Transverse colon (tissue), 4 donors: Measurements from ENCODE around the gene CCBE1. TPM values are rescaled to one million over a fixed set of nuclear protein-coding genes. Genes with fewer than 3 reads are reported as not detected.
A peak's percentile ranks its signal among the peaks of the same experiment; 100 is the strongest.

Experiments used
- DNase-seq: peaks from one replicate; pipeline ENCODE4 v3.0.0-alpha.2; 2019
- H3K27ac ChIP-seq, 4 donors: fragments of 200-600 bp; sonication (generic); 2 replicates each; pipeline ENCODE4 v1.5.1; 2016 to 2018; ENCODE audit warnings: inconsistent platforms in 4 of 4
- H3K27me3 ChIP-seq: fragments of 200-600 bp; sonication (generic); 2 replicates; pipeline ENCODE4 v1.5.1; 2017; ENCODE audit warnings: inconsistent platforms
- H3K36me3 ChIP-seq, 4 donors: fragments of 200-600 bp; sonication (generic); 2 replicates each; pipeline ENCODE4 v1.5.1; 2017 to 2019; ENCODE audit warnings: inconsistent platforms in 4 of 4
- H3K4me1 ChIP-seq, 4 donors: fragments of 200-600 bp; sonication (generic); 2 replicates each; pipeline ENCODE4 v1.5.1; 2017 to 2020; ENCODE audit warnings: inconsistent platforms in 4 of 4
- H3K4me3 ChIP-seq, 4 donors: fragments of 200-600 bp; sonication (generic); 1 replicate in 1 of 4; 2 replicates in 3 of 4; pipeline versions ENCODE4 v1.5.1 to v1.6.1; 2017 to 2019; ENCODE audit warnings: inconsistent platforms in 4 of 4
- H3K9me3 ChIP-seq, 2 donors: fragments of 200-600 bp; sonication (generic); 2 replicates each; pipeline ENCODE4 v1.5.1; 2017 to 2019; ENCODE audit warnings: inconsistent platforms in 2 of 2
- EP300 ChIP-seq: sonication (generic); formaldehyde crosslinking; IDR thresholded peaks from one replicate; pipeline ENCODE4 v1.6.1; 2017; ENCODE audit warnings: antibody characterized with exemption, low read depth
- POLR2A ChIP-seq: fragments of 450-650 bp; IDR thresholded peaks from one replicate; pipeline ENCODE4 v1.6.1; 2016; ENCODE audit warnings: antibody characterized with exemption, mild to moderate bottlenecking, moderate library complexity
- POLR2AphosphoS5 ChIP-seq, 3 donors: sonication (generic); formaldehyde crosslinking; IDR thresholded peaks; one replicate each; pipeline ENCODE4 v1.6.1; 2016; ENCODE audit warnings: antibody characterized with exemption in 3 of 3
- WGBS, 2 donors: methylation state at CpG; one replicate each; pipeline ENCODE4 v1.1.5; 2018; ENCODE audit warnings: low coverage in 1 of 2; 5-methylcytosine and 5-hydroxymethylcytosine counted together
- in situ Hi-C, 4 donors: fragments of 200-750 bp; cut with MboI; loops; one replicate each; pipeline versions ENCODE4 v1.15.0 to v1.15.1; 2017; ENCODE audit warnings: low sequenced_read_pairs in 3 of 4, low pct_ligation_motif_present in 1 of 4, low pct_unique_long_range_greater_than_20kb in 1 of 4
- intact Hi-C: fragments of 100-400 bp; cut with DNase I; formaldehyde crosslinking; loops from one replicate; pipeline ENCODE4 v1.15.1; 2023; ENCODE audit warnings: low total_unique reads
- total RNA-seq, 4 donors: library from RNA; depleted of rRNA; stranded (reverse); fragments of >200 nt; gene quantifications; one replicate each; pipeline ENCODE4 v1.1.0, GENCODE V29; 2016
- TF ChIP-seq, protein P1 (sequence below), 5 experiments: fragments of 200-600 bp in 3 of 5; fragments of 450-650 bp in 2 of 5; sonication (generic) in 3 of 5; IDR thresholded peaks; 1 replicate in 2 of 5; 2 replicates in 3 of 5; pipeline ENCODE4 v1.5.1; 2016 to 2017; ENCODE audit warnings: antibody characterized with exemption in 5 of 5, inconsistent platforms in 3 of 5, mild to moderate bottlenecking in 2 of 5, moderate library complexity in 1 of 5

CCBE1 gene
- total RNA-seq, 4 donors from 2014 or later = 6.1 to 43.0 (median 15.7) TPM

DNA sequence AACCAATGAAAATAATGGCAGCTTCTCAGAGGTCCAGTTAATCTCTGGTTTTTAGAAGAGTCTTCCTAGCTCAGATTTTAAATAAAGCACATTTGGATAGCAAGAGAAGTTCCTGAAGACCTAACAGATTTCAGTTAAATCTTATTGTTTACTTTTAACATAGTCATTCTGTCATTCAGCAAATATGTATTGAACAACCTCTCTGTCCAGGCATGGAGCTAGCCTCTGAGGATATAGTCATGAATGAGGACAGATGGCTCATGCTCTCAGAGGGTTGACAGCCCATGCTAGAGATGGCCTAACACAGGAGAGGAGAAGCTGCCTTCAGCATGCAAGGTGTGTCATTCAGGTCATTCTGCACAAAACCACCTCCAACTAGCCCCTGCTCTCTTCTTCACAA, 6.2 kb downstream of the CCBE1 start:
- intact Hi-C loops (loop anchor here (10.0 kb wide), 2 partner anchors 56 to 226 kb away; no protein-coding TSS in a partner anchor), in situ Hi-C loops (no loop called here)
- no peak for TF ChIP-seq POLR2A
- no peak for TF ChIP-seq EP300
- TF ChIP-seq, protein P1, sequence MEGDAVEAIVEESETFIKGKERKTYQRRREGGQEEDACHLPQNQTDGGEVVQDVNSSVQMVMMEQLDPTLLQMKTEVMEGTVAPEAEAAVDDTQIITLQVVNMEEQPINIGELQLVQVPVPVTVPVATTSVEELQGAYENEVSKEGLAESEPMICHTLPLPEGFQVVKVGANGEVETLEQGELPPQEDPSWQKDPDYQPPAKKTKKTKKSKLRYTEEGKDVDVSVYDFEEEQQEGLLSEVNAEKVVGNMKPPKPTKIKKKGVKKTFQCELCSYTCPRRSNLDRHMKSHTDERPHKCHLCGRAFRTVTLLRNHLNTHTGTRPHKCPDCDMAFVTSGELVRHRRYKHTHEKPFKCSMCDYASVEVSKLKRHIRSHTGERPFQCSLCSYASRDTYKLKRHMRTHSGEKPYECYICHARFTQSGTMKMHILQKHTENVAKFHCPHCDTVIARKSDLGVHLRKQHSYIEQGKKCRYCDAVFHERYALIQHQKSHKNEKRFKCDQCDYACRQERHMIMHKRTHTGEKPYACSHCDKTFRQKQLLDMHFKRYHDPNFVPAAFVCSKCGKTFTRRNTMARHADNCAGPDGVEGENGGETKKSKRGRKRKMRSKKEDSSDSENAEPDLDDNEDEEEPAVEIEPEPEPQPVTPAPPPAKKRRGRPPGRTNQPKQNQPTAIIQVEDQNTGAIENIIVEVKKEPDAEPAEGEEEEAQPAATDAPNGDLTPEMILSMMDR (IDR thresholded peaks at IDR 0.05) = no peak
- no peak for TF ChIP-seq POLR2AphosphoS5 (IDR thresholded peaks at IDR 0.05)
- no peak overlapping the region for H3K4me3 ChIP-seq
- peak overlapping the region in 3 of 4 donors; percentile 13 to 52 (median 31) for H3K27ac ChIP-seq
- H3K4me1 ChIP-seq = peaks cover 0 to 5% (median 0%) of the 10 kb centered on the region in 4 donors
- H3K36me3 ChIP-seq = no peaks in the 10 kb centered on the region
- H3K9me3 ChIP-seq = no peaks in the 10 kb centered on the region
- peaks cover 35% of the 10 kb centered on the region for H3K27me3 ChIP-seq
- DNase-seq = no peak

DNA sequence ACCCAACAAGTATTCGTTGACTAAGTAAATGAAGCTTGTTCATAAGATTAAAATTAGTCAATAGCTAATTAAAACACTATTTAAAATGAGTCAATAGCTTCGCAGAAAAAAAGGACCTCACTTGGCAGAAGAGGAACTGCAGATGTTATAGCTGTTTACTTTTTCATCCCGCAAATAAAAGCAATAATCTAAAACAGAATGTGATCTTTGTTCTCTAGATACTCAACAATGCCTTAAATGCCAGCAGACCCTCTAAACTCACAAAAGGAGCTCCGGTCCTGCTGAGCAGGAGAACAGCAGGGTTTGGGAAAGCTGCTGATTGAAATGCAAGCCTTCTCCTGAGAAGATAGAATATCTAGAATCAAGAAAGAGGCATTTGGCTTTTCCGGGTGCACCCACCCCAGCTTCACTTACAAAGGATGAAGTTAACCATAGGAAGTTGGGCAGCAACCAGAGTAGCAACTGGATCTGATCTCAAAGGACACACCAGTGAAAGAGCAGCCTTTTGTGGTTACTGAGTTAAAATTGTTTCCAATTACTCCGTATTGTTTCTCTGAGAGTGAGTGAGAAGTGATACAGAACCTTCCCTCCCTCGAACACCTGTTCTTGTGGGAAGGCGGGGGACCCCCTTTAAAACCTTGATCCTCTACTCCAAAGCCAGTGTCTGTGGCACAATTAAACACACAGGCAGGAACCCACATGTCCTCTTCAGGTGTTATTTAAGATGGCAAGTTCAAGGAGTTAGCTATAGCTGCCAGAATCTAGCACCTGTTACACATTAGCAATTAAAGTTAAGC, 6.8 kb downstream of the CCBE1 start:
- no peak for DNase-seq
- Histone ChIP-seq H3K27me3 (peaks cover 29% of the 10 kb centered on the region), H3K4me3 (no peak overlapping the region), H3K36me3 (no peaks in the 10 kb centered on the region), H3K4me1 (peaks cover 0 to 5% (median 0%) of the 10 kb centered on the region in 4 donors), H3K9me3 (no peaks in the 10 kb centered on the region), H3K27ac (peak overlapping the region in 2 of 4 donors; percentile 31 to 52)
- TF ChIP-seq POLR2A (no peak), EP300 (no peak), POLR2AphosphoS5 (IDR thresholded peaks at IDR 0.05) (no peak)
- TF ChIP-seq, protein P1 (IDR thresholded peaks at IDR 0.05) = no peak
- in situ Hi-C loops (no loop called here), intact Hi-C loops (loop anchor here (10.0 kb wide), 2 partner anchors 56 to 226 kb away; no protein-coding TSS in a partner anchor)
- WGBS, 2 donors = 6 to 23% methylated on average over 3 to 8 of the region's 8 CpGs

DNA sequence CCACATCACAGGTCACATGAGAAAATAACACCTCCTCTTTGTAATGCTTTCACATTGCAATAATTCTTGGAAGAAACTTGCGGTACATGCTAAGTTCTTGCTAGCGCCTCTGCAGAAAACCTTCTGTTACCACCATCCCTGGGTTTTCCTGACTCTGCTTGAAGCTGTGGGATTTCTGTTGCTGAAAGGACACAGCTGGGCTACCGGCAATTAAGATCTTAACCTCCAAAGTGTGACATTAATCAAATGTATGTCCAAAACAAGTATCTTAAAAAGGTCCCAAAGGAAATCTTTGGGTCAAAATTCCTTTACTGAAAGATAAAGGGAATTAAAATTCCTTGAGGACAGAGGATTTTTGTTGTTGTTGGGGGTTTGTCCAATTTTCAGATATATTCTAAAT, 7.5 kb downstream of the CCBE1 start:
- Histone ChIP-seq H3K27ac (peak overlapping the region in 2 of 4 donors; percentile 26 to 31), H3K4me3 (no peak overlapping the region), H3K4me1 (peaks cover 0 to 6% (median 2%) of the 10 kb centered on the region in 4 donors), H3K27me3 (peaks cover 22% of the 10 kb centered on the region), H3K36me3 (no peaks in the 10 kb centered on the region), H3K9me3 (no peaks in the 10 kb centered on the region)
- WGBS, 2 donors = 0 to 70% methylated on average over 1 to 3 of the region's 3 CpGs
- DNase-seq = no peak
- intact Hi-C loops = loop anchor here (10.0 kb wide), 2 partner anchors 55 to 225 kb away; no protein-coding TSS in a partner anchor
- no peak for TF ChIP-seq EP300
- TF ChIP-seq POLR2AphosphoS5 (IDR thresholded peaks at IDR 0.05) = no peak
- TF ChIP-seq, protein P1 (IDR thresholded peaks at IDR 0.05) = no peak
- no peak for TF ChIP-seq POLR2A
- in situ Hi-C loops = no loop called here

- intact Hi-C loops (no loop called here), in situ Hi-C loops (no loop called here)
- no peaks in the 10 kb centered on the region for H3K9me3 ChIP-seq
- TF ChIP-seq, protein P1 (IDR thresholded peaks at IDR 0.05) = no peak
- TF ChIP-seq POLR2A (no peak), POLR2AphosphoS5 (IDR thresholded peaks at IDR 0.05) (no peak), EP300 (no peak)
- peaks cover 15% of the 10 kb centered on the region for H3K27me3 ChIP-seq
- peaks cover 0 to 8% (median 2%) of the 10 kb centered on the region in 4 donors for H3K4me1 ChIP-seq
- 60 to 85% methylated on average over 1 of the region's 1 CpG for WGBS, 2 donors
- no peak overlapping the region for H3K4me3 ChIP-seq
- peak overlapping the region; percentile 1 to 83 (median 69) for H3K27ac ChIP-seq
- no peak for DNase-seq
- H3K36me3 ChIP-seq = no peaks in the 10 kb centered on the region
Measured at GRCh38 chr18:59686260-59686659, 11.0 kb downstream of the CCBE1 start.
